NCI-H1092 treated with DMSO at 0.1 percent for 48 hours (cell line): ENCODE measurements around the gene IGHMBP2.

Experiments used
- DNase-seq: peaks from one replicate; lab custom pipeline; 2025; lab: John Stamatoyannopoulos, UW

The IGHMBP2 gene

DNA sequence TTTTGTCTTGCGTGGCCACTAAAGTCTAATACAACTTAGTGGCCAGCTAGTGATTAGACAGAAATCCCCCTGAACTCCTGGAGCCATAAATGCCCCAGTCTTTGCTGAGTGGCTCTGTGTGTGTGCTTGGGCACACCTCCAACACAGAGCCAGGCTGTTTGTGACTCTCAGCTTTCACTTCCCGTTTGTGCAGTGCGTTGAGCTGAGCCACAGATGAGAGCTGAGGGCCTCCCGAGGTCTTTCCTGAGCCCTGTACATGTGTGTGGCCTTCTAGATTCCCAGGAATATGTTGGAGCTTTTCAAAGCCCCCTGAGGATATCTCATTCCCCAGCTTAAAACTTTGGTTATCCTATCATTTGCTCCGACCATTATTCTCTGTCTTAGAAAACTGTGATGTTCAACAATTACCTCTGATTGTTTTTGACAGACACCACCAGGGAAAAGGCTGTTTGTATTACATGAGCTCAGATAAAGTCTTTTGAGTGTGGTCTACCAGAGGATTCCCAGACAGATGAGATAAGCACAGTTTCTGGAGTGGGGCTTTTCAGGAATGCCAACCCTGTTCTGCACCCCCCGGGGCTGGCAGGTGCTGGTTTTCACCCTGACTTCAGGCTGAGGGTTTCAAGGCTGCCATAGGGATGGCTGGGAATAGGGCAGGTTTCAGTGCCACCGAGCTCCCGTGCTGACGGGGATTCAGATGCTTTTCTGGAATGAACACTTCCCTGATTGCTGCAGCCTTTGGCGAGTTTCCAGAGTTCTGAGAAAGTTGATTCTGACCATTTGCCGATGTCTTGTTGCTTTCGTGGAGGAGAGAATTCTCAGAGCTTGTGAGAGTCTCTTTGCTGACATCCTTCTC, 23.8 kb downstream of the IGHMBP2 start:
- no peak for DNase-seq

GRCh38 chr11:68928136-68928880, 24.6 kb downstream of the IGHMBP2 start:
- no peak for DNase-seq

DNA sequence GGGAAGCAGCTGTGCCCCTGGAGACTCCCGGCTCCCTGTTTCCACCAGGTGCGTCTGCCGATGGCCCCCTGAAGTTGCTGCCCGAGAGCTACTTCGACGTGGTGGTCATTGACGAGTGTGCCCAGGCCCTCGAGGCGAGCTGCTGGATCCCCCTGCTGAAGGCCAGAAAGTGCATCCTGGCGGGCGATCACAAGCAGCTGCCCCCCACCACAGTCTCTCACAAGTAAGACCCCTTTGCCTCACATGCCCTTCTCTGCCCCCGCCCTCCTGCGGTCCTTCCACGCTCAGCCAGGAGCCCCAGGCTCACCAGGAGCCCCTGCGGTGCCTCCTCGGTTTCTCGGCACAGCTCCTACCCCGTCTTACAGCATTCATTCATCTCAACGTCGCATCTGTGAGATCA, 25.4 kb downstream of the IGHMBP2 start:
- no peak for DNase-seq

GRCh38 chr11:68929706-68930570, 26.2 kb downstream of the IGHMBP2 start:
- DNase-seq = no peak

GRCh38 chr11:68930991-68931855, 27.5 kb downstream of the IGHMBP2 start:
- no peak for DNase-seq

- no peak for DNase-seq
Observed at GRCh38 chr11:68931911-68932310, 28.2 kb downstream of the IGHMBP2 start.

GRCh38 chr11:68932358-68932757, 28.7 kb downstream of the IGHMBP2 start:
- no peak for DNase-seq

DNA sequence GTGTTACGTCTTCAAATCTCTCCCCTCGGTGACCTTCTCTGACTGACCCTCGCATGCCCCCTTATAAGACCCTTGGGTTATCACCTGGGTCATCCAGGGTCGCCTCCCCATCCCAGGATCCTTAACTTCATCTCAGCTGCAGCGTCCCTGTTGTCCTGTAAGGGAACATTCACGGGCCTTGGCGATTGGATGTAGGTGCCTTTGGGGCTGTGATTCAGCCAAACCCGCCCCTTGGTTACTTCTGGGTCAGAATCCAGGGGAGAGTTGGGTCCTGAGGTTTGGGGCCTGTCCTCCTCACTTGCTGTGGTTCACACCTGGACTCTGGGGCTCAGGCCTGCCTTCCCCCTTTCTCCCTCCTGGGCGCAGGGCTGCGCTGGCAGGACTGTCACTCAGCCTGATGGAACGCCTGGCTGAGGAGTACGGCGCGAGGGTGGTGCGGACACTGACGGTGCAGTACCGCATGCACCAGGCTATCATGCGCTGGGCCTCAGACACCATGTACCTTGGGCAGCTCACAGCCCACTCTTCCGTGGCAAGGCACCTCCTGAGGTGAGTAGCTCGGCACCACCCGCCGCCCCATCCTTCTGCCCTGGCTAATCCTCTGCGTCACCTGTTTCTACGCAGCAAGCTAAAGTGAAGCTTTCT, 29.4 kb downstream of the IGHMBP2 start:
- DNase-seq = no peak

DNA sequence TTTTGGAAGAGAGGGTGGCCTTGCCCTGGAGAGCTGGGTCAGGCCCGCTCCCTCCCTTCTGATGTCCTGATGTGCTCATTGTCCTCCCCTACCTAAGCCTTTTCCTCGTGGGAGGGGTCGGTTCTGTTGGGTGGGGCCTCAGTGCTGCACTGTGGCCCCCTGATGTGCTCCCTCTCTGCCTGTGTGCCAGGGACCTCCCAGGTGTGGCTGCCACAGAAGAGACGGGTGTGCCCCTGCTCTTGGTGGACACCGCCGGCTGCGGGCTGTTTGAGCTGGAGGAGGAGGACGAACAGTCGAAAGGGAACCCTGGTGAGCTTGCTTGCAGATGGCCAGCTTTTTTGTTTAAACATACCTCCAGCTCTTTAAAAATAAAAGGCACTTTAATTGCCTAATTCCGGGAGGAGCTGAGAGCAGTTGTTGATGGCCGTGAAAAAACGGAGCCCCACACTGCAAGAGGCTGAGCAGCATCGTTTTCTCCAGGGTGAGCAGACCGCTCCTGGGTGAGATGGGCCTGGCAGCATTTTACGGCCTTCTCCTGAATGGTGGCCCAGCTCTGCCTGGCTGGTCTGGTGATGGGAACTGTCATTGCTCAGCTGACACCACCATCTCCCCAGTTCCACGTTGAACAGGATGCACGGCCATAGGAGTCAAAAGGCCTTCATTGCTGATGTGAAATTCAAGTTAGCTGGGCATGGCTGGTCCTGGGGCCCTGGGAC, 30.1 kb downstream of the IGHMBP2 start:
- DNase-seq = no peak

- no peak for DNase-seq
Observed at GRCh38 chr11:68934321-68934645, 30.6 kb downstream of the IGHMBP2 start.

DNA sequence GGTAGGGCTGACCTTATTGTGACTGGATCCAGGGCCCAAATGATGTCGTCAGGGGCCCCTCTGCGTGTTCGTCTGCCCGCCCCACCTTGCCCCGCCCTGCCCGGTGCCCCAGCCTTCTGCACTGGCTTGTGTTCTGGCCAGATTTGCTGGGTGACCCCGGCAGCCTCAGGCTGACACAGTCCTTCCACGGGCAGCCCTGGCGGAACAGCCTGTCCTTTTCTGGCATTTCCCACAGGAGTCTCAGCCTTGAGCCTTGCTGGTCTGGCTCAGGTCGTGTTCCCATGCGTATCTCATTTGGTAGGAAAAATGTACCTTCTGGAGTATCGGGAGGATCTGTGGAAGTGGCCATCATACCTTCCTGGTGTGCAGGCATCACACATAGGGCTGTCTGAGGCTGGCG, 31.0 kb downstream of the IGHMBP2 start:
- DNase-seq = no peak

GRCh38 chr11:68935066-68935465, 31.4 kb downstream of the IGHMBP2 start:
- DNase-seq = no peak

DNA sequence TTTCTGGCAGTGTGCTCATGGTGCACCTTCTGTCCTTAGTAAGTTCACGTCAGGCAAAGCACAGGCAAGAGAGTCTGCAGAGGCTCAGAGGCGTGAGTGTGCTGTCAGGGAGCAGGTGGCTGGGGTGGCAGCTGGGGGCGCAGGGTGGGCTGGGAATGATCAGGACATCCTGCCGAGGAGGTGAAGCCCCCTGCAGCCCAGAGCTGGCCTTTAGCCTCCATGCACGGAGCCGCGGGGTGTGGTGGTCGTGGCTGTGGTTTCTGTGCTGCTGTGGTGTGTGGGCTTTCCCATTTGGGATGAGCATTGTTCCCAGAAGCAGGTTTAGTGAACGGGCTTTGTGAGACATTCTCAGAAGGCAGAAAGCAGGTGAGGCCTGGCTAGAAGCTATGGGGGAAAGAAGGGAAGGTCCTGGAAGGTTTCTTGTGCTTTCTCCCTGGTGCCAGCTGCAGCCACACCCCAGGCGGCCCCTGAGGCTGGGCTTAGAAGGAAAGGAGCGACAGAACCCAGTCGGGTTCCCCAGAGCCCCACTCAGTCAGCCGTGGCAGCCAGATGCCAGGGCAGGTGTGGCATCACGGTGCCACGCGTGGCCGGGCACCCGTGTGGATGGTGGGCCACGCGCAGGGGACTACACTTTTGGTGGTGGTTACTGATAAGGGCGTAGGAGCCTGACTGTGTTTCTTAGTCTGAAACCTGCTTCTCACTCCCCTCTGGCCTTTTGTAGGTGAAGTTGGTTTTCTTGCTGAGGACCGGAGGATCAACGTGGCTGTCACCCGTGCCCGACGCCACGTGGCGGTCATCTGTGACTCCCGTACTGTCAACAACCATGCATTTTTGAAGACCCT, 32.0 kb downstream of the IGHMBP2 start:
- no peak for DNase-seq

DNA sequence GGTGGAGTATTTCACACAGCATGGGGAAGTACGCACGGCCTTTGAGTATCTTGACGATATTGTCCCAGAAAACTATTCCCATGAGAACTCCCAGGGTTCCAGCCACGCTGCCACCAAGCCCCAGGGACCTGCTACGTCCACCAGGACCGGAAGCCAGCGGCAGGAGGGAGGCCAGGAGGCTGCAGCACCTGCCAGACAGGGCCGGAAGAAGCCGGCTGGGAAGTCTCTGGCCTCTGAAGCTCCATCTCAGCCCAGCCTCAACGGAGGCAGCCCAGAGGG, 32.6 kb downstream of the IGHMBP2 start:
- no peak for DNase-seq

DNA sequence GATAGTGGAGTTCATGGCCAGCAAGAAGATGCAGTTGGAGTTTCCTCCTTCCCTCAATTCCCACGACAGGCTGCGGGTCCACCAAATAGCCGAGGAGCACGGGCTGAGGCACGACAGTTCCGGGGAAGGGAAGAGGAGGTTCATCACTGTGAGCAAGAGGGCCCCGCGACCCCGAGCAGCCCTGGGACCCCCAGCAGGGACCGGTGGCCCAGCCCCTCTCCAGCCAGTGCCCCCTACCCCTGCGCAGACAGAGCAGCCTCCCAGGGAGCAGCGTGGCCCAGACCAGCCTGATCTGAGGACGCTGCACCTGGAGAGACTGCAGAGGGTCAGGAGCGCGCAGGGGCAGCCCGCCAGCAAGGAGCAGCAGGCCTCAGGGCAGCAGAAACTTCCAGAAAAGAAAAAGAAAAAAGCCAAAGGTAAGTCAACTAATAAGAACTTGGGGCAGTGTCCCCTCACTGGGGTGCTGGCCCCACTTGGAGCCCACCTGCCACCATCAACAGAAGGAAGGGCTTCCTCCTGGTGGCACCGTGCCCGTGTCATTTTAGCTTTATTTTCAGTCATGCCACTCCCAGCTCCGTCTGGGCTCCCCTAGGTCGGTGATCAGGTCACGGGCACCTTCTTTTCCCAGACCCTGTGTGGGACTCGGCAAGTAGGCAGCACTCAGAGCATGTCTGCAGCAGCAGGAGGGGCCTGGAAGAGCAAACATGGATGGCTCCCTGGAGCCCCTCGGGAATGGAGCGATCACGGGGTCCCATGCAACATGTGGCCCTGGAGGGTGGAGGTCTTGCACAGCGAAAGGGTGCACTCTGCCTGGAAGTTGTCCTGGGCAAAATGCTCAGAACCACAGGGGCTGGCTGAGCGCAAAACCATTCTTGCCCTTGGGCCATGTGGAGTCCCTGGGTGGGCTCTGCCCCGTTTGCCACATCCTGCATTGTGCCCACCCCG, 33.3 kb downstream of the IGHMBP2 start:
- no peak for DNase-seq

DNA sequence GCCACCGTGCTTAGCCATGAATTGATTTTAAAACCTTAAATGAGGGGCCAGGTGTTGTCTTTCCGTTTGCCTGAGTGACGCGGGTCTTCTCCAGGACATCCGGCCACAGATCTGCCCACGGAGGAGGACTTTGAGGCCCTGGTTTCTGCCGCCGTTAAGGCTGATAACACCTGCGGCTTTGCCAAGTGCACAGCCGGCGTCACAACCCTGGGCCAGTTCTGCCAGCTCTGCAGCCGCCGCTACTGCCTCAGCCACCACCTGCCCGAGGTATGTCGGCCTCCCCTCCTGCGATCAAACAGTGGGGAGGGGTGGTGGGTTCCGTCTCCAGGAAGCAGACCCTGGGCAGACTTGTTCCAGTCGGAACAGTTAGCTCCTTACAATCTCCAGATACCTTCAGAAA, 34.4 kb downstream of the IGHMBP2 start:
- no peak for DNase-seq

GRCh38 chr11:68938816-68939582, 35.3 kb downstream of the IGHMBP2 start:
- DNase-seq = no peak
